Measurements from ENCODE around the gene FKBP5. TPM values are rescaled to one million over a fixed set of nuclear protein-coding genes. Genes with fewer than 3 reads are reported as not detected.

FKBP5 gene
- total RNA-seq, 2 donors from 2014 or later = 133 to 138 TPM

DNA sequence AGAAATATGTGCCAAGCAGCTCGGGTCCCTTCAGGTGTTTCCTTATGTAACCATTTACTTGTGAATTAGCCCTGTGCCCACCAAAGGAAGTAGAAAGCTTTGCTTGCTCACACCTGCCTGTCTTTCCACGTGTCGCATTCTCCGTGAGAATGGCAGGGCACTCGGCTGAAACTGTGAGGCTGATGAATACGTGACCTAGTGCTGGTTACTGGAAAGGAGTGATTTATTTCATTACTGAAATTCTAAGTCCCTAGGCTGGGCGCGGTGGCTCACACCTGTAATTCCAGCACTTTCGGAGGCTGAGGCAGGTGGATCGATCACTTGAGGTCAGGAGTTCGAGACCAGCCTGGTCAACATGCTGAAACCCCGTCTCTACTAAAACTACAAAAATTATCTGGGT lies 130.1 kb downstream of the FKBP5 start:
- WGBS, 2 donors = 66 to 70% methylated on average over 12 of the region's 12 CpGs
- H3K27me3 ChIP-seq = no peaks in the 10 kb centered on the region
- intact Hi-C loops (cut with DNase I) = no loop called here
- no peak overlapping the region for H3K27ac ChIP-seq
- no peaks in the 10 kb centered on the region for H3K36me3 ChIP-seq (replicated peaks in 1 of 2; ENCODE audit: insufficient read depth in 1 of 2, low read depth in 2 of 2)
- no peak for DNase-seq
- H3K4me1 ChIP-seq = no peaks in the 10 kb centered on the region
- no peak for ATAC-seq
- H3K9me3 ChIP-seq = no peaks in the 10 kb centered on the region
- no peak overlapping the region for H3K4me3 ChIP-seq
- TF ChIP-seq POLR2A (IDR thresholded peaks at IDR 0.05) = no peak
- TF ChIP-seq, protein P1, sequence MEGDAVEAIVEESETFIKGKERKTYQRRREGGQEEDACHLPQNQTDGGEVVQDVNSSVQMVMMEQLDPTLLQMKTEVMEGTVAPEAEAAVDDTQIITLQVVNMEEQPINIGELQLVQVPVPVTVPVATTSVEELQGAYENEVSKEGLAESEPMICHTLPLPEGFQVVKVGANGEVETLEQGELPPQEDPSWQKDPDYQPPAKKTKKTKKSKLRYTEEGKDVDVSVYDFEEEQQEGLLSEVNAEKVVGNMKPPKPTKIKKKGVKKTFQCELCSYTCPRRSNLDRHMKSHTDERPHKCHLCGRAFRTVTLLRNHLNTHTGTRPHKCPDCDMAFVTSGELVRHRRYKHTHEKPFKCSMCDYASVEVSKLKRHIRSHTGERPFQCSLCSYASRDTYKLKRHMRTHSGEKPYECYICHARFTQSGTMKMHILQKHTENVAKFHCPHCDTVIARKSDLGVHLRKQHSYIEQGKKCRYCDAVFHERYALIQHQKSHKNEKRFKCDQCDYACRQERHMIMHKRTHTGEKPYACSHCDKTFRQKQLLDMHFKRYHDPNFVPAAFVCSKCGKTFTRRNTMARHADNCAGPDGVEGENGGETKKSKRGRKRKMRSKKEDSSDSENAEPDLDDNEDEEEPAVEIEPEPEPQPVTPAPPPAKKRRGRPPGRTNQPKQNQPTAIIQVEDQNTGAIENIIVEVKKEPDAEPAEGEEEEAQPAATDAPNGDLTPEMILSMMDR (IDR thresholded peaks at IDR 0.05) = no peak

DNA sequence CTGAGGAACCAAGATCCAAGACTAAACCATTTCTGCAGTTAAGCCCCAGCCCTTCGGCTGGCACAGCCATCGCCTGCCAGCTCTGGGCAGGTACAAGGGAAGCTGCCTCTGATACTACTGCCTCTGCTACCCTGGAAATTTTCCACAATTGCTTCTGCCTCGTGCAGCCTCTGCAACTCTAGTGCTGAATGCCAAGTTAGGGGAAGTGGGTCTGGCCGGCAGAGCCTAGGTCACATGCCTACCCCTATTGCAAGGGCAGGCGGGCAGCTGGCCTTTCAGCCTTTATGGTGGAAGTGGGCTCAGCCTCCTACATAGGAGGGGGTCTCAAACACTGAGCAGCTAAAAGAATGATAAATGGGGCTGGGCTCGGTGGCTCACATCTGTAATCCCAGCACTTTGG lies 131.5 kb downstream of the FKBP5 start:
- intact Hi-C loops (cut with DNase I) = no loop called here
- no peak for ATAC-seq
- 64 to 74% methylated on average over 6 of the region's 6 CpGs for WGBS, 2 donors
- Histone ChIP-seq H3K4me1 (no peaks in the 10 kb centered on the region), H3K27me3 (no peaks in the 10 kb centered on the region), H3K36me3 (replicated peaks in 1 of 2; ENCODE audit: insufficient read depth in 1 of 2, low read depth in 2 of 2) (no peaks in the 10 kb centered on the region), H3K9me3 (no peaks in the 10 kb centered on the region), H3K27ac (no peak overlapping the region), H3K4me3 (no peak overlapping the region)
- peak in 1 of 4 donors; percentile 36 for DNase-seq
- no peak for TF ChIP-seq POLR2A (IDR thresholded peaks at IDR 0.05)
- TF ChIP-seq, protein P1 (IDR thresholded peaks at IDR 0.05) = no peak

DNA sequence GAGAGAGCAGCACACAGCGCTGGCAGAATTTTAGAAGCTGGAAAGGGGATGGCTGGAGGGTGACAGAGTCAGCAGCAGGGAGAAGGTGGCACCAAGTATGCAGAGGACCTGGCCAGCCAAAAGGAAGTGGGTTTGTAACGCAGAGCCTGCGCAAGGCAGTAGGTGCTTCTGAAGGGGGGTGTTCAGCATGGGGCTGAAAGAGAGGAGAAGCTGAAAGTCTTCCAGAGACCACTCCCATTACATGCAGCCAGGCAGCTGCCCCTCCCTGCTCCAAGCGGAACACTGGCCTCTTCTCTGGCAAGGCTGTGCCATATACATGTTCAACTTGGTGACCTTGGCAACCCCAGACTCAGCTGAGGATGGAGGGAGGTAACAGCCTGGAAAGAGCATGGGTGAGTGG lies 133.9 kb downstream of the FKBP5 start:
- Histone ChIP-seq H3K36me3 (replicated peaks in 1 of 2; ENCODE audit: insufficient read depth in 1 of 2, low read depth in 2 of 2) (no peaks in the 10 kb centered on the region), H3K4me1 (no peaks in the 10 kb centered on the region), H3K4me3 (no peak overlapping the region), H3K27me3 (no peaks in the 10 kb centered on the region), H3K9me3 (no peaks in the 10 kb centered on the region), H3K27ac (no peak overlapping the region)
- intact Hi-C loops (cut with DNase I) = no loop called here
- DNase-seq (no peak), ATAC-seq (no peak)
- TF ChIP-seq, protein P1 (IDR thresholded peaks at IDR 0.05) = no peak
- TF ChIP-seq POLR2A (IDR thresholded peaks at IDR 0.05) = no peak
- WGBS, 2 donors = 84 to 92% methylated on average over 3 to 4 of the region's 4 CpGs

DNA sequence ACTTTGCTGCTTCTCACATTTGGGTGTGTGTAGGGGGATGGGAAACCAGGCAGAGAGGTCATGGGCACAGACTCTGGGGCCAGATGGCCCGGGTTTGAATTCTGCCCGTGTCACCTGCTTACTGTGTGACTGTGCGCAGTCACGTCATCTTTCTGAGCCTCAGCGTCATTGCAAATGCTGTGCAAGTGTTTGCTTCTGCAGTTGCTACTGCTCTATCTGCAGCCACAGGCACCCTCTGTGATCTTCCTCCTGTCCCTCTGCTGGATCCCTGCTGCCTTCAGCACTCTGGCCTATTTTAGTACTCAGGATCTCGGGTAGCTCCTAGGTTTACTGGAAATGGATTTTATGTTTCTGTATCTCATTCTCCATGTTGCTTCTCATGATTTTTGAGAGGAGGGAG lies 135.4 kb downstream of the FKBP5 start:
- H3K4me3 ChIP-seq = no peak overlapping the region
- ATAC-seq = no peak
- no peaks in the 10 kb centered on the region for H3K27me3 ChIP-seq
- H3K36me3 ChIP-seq (replicated peaks in 1 of 2; ENCODE audit: insufficient read depth in 1 of 2, low read depth in 2 of 2) = no peaks in the 10 kb centered on the region
- intact Hi-C loops (cut with DNase I) = no loop called here
- H3K9me3 ChIP-seq = no peaks in the 10 kb centered on the region
- no peak for DNase-seq
- no peak overlapping the region for H3K27ac ChIP-seq
- TF ChIP-seq, protein P1 (IDR thresholded peaks at IDR 0.05) = no peak
- no peak for TF ChIP-seq POLR2A (IDR thresholded peaks at IDR 0.05)
- 68 to 73% methylated on average over 6 of the region's 6 CpGs for WGBS, 2 donors
- H3K4me1 ChIP-seq = no peaks in the 10 kb centered on the region

DNA sequence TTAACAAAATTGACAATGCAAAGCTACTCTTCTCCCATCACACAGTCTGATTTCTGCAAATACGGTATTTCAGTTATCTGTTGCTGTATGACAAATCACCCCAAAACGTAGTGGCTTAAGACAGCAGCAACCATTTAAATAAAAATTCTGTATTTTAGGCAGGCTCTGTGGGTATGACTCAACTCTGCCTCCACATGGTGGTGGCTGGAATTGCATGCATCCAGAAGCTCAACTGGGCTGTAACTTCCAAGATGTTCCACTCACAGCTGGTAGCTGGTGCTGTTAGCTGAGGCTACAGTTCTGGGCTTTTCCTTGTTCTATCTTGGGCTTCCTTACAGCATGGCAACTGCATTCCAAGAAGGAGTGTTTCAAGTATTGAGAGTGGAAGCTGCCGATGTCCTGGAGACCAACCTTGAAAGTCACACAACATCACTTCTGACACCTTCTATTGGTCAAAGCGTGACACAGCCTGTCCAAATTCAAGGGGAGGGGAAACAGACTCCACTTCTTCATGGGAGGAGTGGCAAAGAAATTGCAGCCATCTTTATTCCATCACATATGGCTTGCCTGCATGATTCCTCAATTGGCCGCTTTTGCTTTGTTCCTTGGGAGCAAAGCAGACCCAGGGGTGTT lies 136.3 kb downstream of the FKBP5 start:
- intact Hi-C loops (cut with DNase I) = no loop called here
- ATAC-seq = peak; percentile 56
- no peaks in the 10 kb centered on the region for H3K27me3 ChIP-seq
- peak; percentile 39 to 68 (median 52) for DNase-seq
- WGBS, 2 donors = 49 to 63% methylated on average over 5 of the region's 5 CpGs
- TF ChIP-seq POLR2A (IDR thresholded peaks at IDR 0.05) = no peak
- TF ChIP-seq, protein P1 (IDR thresholded peaks at IDR 0.05) = peak; percentile 52 to 75 (median 66)
- H3K36me3 ChIP-seq (replicated peaks in 1 of 2; ENCODE audit: insufficient read depth in 1 of 2, low read depth in 2 of 2) = no peaks in the 10 kb centered on the region
- H3K27ac ChIP-seq = no peak overlapping the region
- no peaks in the 10 kb centered on the region for H3K4me1 ChIP-seq
- H3K9me3 ChIP-seq = no peaks in the 10 kb centered on the region
- H3K4me3 ChIP-seq = no peak overlapping the region
